ENCODE results near the gene MTG2. TPM values are rescaled to one million over a fixed set of nuclear protein-coding genes. Genes with fewer than 3 reads are reported as not detected.

MTG2 gene
- 30.9 TPM for polyA plus RNA-seq
- long read RNA-seq, donor 1, partial matches to known transcripts: 0 of 2 reads
- long read RNA-seq, donor 1, other reads (novel, unspliced or antisense): 0 of 2 reads
- long read RNA-seq, donor 2, partial matches to known transcripts: 0 of 8 reads
- long read RNA-seq, donor 2, other reads (novel, unspliced or antisense): 0 of 8 reads
- long read RNA-seq, donor 3, transcript MTG2-210 (2 exons, 590 nt): major isoform, 5 of 8 reads
- long read RNA-seq, donor 3, partial matches to known transcripts: 0 of 8 reads
- long read RNA-seq, donor 3, other reads (novel, unspliced or antisense): 0 of 8 reads
- long read RNA-seq, donor 4: 0 reads
- long read RNA-seq, donor 5, partial matches to known transcripts: 0 of 4 reads
- long read RNA-seq, donor 5, other reads (novel, unspliced or antisense): 0 of 4 reads
- long read RNA-seq, donor 6, transcript MTG2-210 (2 exons, 590 nt): major isoform, 5 of 9 reads
- long read RNA-seq, donor 6, partial matches to known transcripts: 0 of 9 reads
- long read RNA-seq, donor 6, other reads (novel, unspliced or antisense): 0 of 9 reads
- long read RNA-seq, donor 7, partial matches to known transcripts: 0 of 2 reads
- long read RNA-seq, donor 7, other reads (novel, unspliced or antisense): 0 of 2 reads
- long read RNA-seq, donor 8, transcript MTG2-210 (2 exons, 590 nt): major isoform, 7 of 10 reads
- long read RNA-seq, donor 8, partial matches to known transcripts: 0 of 10 reads
- long read RNA-seq, donor 8, other reads (novel, unspliced or antisense): 0 of 10 reads
- long read RNA-seq, donor 9, partial matches to known transcripts: 0 of 3 reads
- long read RNA-seq, donor 9, other reads (novel, unspliced or antisense): 0 of 3 reads
- long read RNA-seq, donor 10, partial matches to known transcripts: 0 of 3 reads
- long read RNA-seq, donor 10, other reads (novel, unspliced or antisense): 0 of 3 reads
- long read RNA-seq, donor 11, partial matches to known transcripts: 0 of 3 reads
- long read RNA-seq, donor 11, other reads (novel, unspliced or antisense): 0 of 3 reads

- peak within 1 kb of the TSS; percentile 84 for H3K4me3 ChIP-seq (ENCODE audit: low read length)
- WGBS (ENCODE audit: insufficient coverage, low lambda C conversion rate): no CpG with 5 or more reads among the region's 96 CpGs
- DNase-seq: peak; percentile 96 to 97
- peaks cover 15% of the 10 kb centered on the region for H3K36me3 ChIP-seq (ENCODE audit: control insufficient read depth, insufficient read depth, low read length)
- H3K27ac ChIP-seq (ENCODE audit: low read length): peak within 1 kb of the TSS; percentile 93
- H3K9me3 ChIP-seq (ENCODE audit: control insufficient read depth, low read depth, low read length): no peaks in the 10 kb centered on the region
- H3K4me1 ChIP-seq (ENCODE audit: control insufficient read depth, insufficient read depth, low read length): no peaks in the 10 kb centered on the region
- no peaks in the 10 kb centered on the region for H3K27me3 ChIP-seq (ENCODE audit: control insufficient read depth, insufficient read depth, low read length)
Observed at GRCh38 chr20:62182469-62183425, at the start of gene MTG2. MTG2 (plus strand) TSS chr20:62183028; CDS start chr20:62193421, 10,393 bp downstream.

- no peaks in the 10 kb centered on the region for H3K27me3 ChIP-seq (ENCODE audit: control insufficient read depth, insufficient read depth, low read length)
- H3K36me3 ChIP-seq (ENCODE audit: control insufficient read depth, insufficient read depth, low read length): peaks cover 97% of the 10 kb centered on the region
- H3K4me3 ChIP-seq (ENCODE audit: low read length): no peak overlapping the region
- H3K27ac ChIP-seq (ENCODE audit: low read length): no peak overlapping the region
- no peaks in the 10 kb centered on the region for H3K9me3 ChIP-seq (ENCODE audit: control insufficient read depth, low read depth, low read length)
- no CpG with 5 or more reads among the region's 29 CpGs for WGBS (ENCODE audit: insufficient coverage, low lambda C conversion rate)
- no peak for DNase-seq
- no peaks in the 10 kb centered on the region for H3K4me1 ChIP-seq (ENCODE audit: control insufficient read depth, insufficient read depth, low read length)
Observed at GRCh38 chr20:62133051-62133845, 49.6 kb upstream of the MTG2 start.

GRCh38 chr20:62133864-62134263 is 49.0 kb upstream of the MTG2 start:
- DNase-seq: no peak
- Histone ChIP-seq H3K4me1 (ENCODE audit: control insufficient read depth, insufficient read depth, low read length) (no peaks in the 10 kb centered on the region), H3K27me3 (ENCODE audit: control insufficient read depth, insufficient read depth, low read length) (no peaks in the 10 kb centered on the region), H3K4me3 (ENCODE audit: low read length) (no peak overlapping the region), H3K9me3 (ENCODE audit: control insufficient read depth, low read depth, low read length) (no peaks in the 10 kb centered on the region), H3K27ac (ENCODE audit: low read length) (no peak overlapping the region), H3K36me3 (ENCODE audit: control insufficient read depth, insufficient read depth, low read length) (peaks cover 97% of the 10 kb centered on the region)
- no CpG with 5 or more reads among the region's 12 CpGs for WGBS (ENCODE audit: insufficient coverage, low lambda C conversion rate)

- no peak overlapping the region for H3K4me3 ChIP-seq (ENCODE audit: low read length)
- H3K36me3 ChIP-seq (ENCODE audit: control insufficient read depth, insufficient read depth, low read length): peaks cover 97% of the 10 kb centered on the region
- no peak for DNase-seq
- no peaks in the 10 kb centered on the region for H3K27me3 ChIP-seq (ENCODE audit: control insufficient read depth, insufficient read depth, low read length)
- no peaks in the 10 kb centered on the region for H3K9me3 ChIP-seq (ENCODE audit: control insufficient read depth, low read depth, low read length)
- no peaks in the 10 kb centered on the region for H3K4me1 ChIP-seq (ENCODE audit: control insufficient read depth, insufficient read depth, low read length)
- WGBS (ENCODE audit: insufficient coverage, low lambda C conversion rate): 94% methylated on average over 3 of the region's 11 CpGs
- H3K27ac ChIP-seq (ENCODE audit: low read length): no peak overlapping the region
Observed at GRCh38 chr20:62134735-62135231, 48.0 kb upstream of the MTG2 start.

- no CpG with 5 or more reads among the region's 8 CpGs for WGBS (ENCODE audit: insufficient coverage, low lambda C conversion rate)
- H3K27ac ChIP-seq (ENCODE audit: low read length): no peak overlapping the region
- no peak overlapping the region for H3K4me3 ChIP-seq (ENCODE audit: low read length)
- H3K4me1 ChIP-seq (ENCODE audit: control insufficient read depth, insufficient read depth, low read length): peaks cover under 1% of the 10 kb centered on the region
- peaks cover 97% of the 10 kb centered on the region for H3K36me3 ChIP-seq (ENCODE audit: control insufficient read depth, insufficient read depth, low read length)
- H3K27me3 ChIP-seq (ENCODE audit: control insufficient read depth, insufficient read depth, low read length): no peaks in the 10 kb centered on the region
- DNase-seq: no peak
- no peaks in the 10 kb centered on the region for H3K9me3 ChIP-seq (ENCODE audit: control insufficient read depth, low read depth, low read length)
Observed at GRCh38 chr20:62135573-62136266, 47.1 kb upstream of the MTG2 start.

- 82% methylated on average over 3 of the region's 8 CpGs for WGBS (ENCODE audit: insufficient coverage, low lambda C conversion rate)
- DNase-seq: peak; percentile 58 to 71
- peaks cover 95% of the 10 kb centered on the region for H3K36me3 ChIP-seq (ENCODE audit: control insufficient read depth, insufficient read depth, low read length)
- H3K9me3 ChIP-seq (ENCODE audit: control insufficient read depth, low read depth, low read length): no peaks in the 10 kb centered on the region
- no peak overlapping the region for H3K27ac ChIP-seq (ENCODE audit: low read length)
- no peaks in the 10 kb centered on the region for H3K27me3 ChIP-seq (ENCODE audit: control insufficient read depth, insufficient read depth, low read length)
- no peak overlapping the region for H3K4me3 ChIP-seq (ENCODE audit: low read length)
- H3K4me1 ChIP-seq (ENCODE audit: control insufficient read depth, insufficient read depth, low read length): peaks cover 8% of the 10 kb centered on the region
Observed at GRCh38 chr20:62136283-62137091, 46.3 kb upstream of the MTG2 start.

- H3K4me1 ChIP-seq (ENCODE audit: control insufficient read depth, insufficient read depth, low read length): peaks cover 14% of the 10 kb centered on the region
- no CpG with 5 or more reads among the region's 6 CpGs for WGBS (ENCODE audit: insufficient coverage, low lambda C conversion rate)
- no peaks in the 10 kb centered on the region for H3K9me3 ChIP-seq (ENCODE audit: control insufficient read depth, low read depth, low read length)
- H3K36me3 ChIP-seq (ENCODE audit: control insufficient read depth, insufficient read depth, low read length): peaks cover 90% of the 10 kb centered on the region
- no peaks in the 10 kb centered on the region for H3K27me3 ChIP-seq (ENCODE audit: control insufficient read depth, insufficient read depth, low read length)
- no peak for DNase-seq
- no peak overlapping the region for H3K27ac ChIP-seq (ENCODE audit: low read length)
- H3K4me3 ChIP-seq (ENCODE audit: low read length): no peak overlapping the region
Observed at GRCh38 chr20:62137092-62137384, 45.8 kb upstream of the MTG2 start.

GRCh38 chr20:62137478-62138203 is 45.2 kb upstream of the MTG2 start:
- no peaks in the 10 kb centered on the region for H3K27me3 ChIP-seq (ENCODE audit: control insufficient read depth, insufficient read depth, low read length)
- H3K36me3 ChIP-seq (ENCODE audit: control insufficient read depth, insufficient read depth, low read length): peaks cover 84% of the 10 kb centered on the region
- no CpG with 5 or more reads among the region's 8 CpGs for WGBS (ENCODE audit: insufficient coverage, low lambda C conversion rate)
- H3K27ac ChIP-seq (ENCODE audit: low read length): no peak overlapping the region
- H3K4me1 ChIP-seq (ENCODE audit: control insufficient read depth, insufficient read depth, low read length): peaks cover 14% of the 10 kb centered on the region
- no peak for DNase-seq
- H3K4me3 ChIP-seq (ENCODE audit: low read length): no peak overlapping the region
- H3K9me3 ChIP-seq (ENCODE audit: control insufficient read depth, low read depth, low read length): no peaks in the 10 kb centered on the region

Data from large intestine (tissue), 12 donors.